Transverse colon (tissue), 4 donors: ENCODE measurements around the gene GPR55.

Source experiments
- EP300 ChIP-seq: sonication (generic); formaldehyde crosslinking; IDR thresholded peaks from one replicate; pipeline ENCODE4 v1.6.1; 2017; ENCODE audit warnings: antibody characterized with exemption, low read depth
- POLR2AphosphoS5 ChIP-seq, 3 donors: sonication (generic); formaldehyde crosslinking; IDR thresholded peaks; one replicate each; pipeline ENCODE4 v1.6.1; 2016; ENCODE audit warnings: antibody characterized with exemption in 3 of 3
- TF ChIP-seq, protein P1 (sequence below), 5 experiments: fragments of 200-600 bp in 3 of 5; fragments of 450-650 bp in 2 of 5; sonication (generic) in 3 of 5; IDR thresholded peaks; 1 replicate in 2 of 5; 2 replicates in 3 of 5; pipeline ENCODE4 v1.5.1; 2016 to 2017; ENCODE audit warnings: antibody characterized with exemption in 5 of 5, inconsistent platforms in 3 of 5, mild to moderate bottlenecking in 2 of 5, moderate library complexity in 1 of 5

DNA sequence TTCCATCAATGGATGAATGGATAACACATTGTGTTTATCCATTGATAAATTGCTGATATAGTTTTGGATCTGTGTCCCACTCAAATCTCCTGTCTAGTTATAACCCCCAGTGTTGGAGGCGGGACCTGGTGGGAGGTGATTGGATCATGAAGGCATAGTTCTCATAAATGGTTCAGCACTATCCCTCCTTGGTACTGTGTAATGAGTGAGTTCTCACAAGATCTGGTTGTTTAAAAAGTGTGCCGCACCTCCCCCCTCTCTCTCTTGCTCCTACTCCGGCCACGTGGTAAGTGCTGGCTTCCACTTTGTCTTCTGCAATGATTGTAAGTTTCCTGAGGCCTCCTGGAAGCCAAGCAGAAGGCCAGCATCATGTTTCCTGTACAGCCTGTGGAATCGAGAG lies 47.0 kb upstream of the GPR55 start:
- TF ChIP-seq POLR2AphosphoS5 (IDR thresholded peaks at IDR 0.05): no peak
- TF ChIP-seq, protein P1, sequence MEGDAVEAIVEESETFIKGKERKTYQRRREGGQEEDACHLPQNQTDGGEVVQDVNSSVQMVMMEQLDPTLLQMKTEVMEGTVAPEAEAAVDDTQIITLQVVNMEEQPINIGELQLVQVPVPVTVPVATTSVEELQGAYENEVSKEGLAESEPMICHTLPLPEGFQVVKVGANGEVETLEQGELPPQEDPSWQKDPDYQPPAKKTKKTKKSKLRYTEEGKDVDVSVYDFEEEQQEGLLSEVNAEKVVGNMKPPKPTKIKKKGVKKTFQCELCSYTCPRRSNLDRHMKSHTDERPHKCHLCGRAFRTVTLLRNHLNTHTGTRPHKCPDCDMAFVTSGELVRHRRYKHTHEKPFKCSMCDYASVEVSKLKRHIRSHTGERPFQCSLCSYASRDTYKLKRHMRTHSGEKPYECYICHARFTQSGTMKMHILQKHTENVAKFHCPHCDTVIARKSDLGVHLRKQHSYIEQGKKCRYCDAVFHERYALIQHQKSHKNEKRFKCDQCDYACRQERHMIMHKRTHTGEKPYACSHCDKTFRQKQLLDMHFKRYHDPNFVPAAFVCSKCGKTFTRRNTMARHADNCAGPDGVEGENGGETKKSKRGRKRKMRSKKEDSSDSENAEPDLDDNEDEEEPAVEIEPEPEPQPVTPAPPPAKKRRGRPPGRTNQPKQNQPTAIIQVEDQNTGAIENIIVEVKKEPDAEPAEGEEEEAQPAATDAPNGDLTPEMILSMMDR (IDR thresholded peaks at IDR 0.05): no peak
- TF ChIP-seq EP300: no peak
